ENCODE data around the gene KRT2. TPM values are rescaled to one million over a fixed set of nuclear protein-coding genes. Genes with fewer than 3 reads are reported as not detected.

Gene KRT2
- total and polyA plus RNA-seq, 2 of the 4 experiments (the other 2 are of a cell fraction) = not detected

GRCh38 chr12:52695039-52695438 lies 43.0 kb upstream of the KRT2 start:
- Histone ChIP-seq H3K14ac (replicated peaks; ENCODE audit: low read depth, low read length) (no peak overlapping the region), H2AK5ac (ENCODE audit: low read depth, low read length) (no peak overlapping the region), H3K79me1 (ENCODE audit: low read depth in 1 of 2, low read length in 2 of 2) (no peaks in the 10 kb centered on the region), H3K18ac (ENCODE audit: low read depth, low read length) (no peak overlapping the region), H3K23ac (ENCODE audit: low read depth, low read length) (no peak overlapping the region), H2AFZ (replicated peaks; ENCODE audit: low read length, poor library complexity) (no peak overlapping the region), H2BK5ac (ENCODE audit: low read depth, low read length, poor library complexity, severe bottlenecking) (no peak overlapping the region), H4K5ac (ENCODE audit: low read depth, low read length) (no peak overlapping the region), H3K27me3 (ENCODE audit: control insufficient read depth, insufficient read depth, low read length) (peaks cover 47% of the 10 kb centered on the region), H2BK120ac (ENCODE audit: low read depth, low read length) (no peak overlapping the region), H3K4me1 (ENCODE audit: control insufficient read depth, insufficient read depth, low read length) (peaks cover 2% of the 10 kb centered on the region; the same call in 1 of the 2 replicates), H3K56ac (ENCODE audit: extremely low read depth, insufficient read depth, low read length) (no peak overlapping the region), H2AK9ac (replicated peaks; ENCODE audit: low read depth, low read length, poor library complexity) (no peak overlapping the region), H3K9me3 (ENCODE audit: control insufficient read depth, insufficient read depth, low read length) (no peaks in the 10 kb centered on the region), H4K20me1 (ENCODE audit: insufficient read depth, low read length) (no peaks in the 10 kb centered on the region), H3K9ac (ENCODE audit: low read depth, low read length) (no peak overlapping the region), H2BK20ac (ENCODE audit: low read depth, low read length) (no peak overlapping the region), H3K4ac (ENCODE audit: low read depth, low read length) (no peak overlapping the region), H4K8ac (ENCODE audit: low read depth in 2 of 2, low read length in 2 of 2) (no peak overlapping the region), H3K9me1 (ENCODE audit: insufficient read depth, low read length) (no peaks in the 10 kb centered on the region; the same call in 1 of the 2 replicates), H3K36me3 (ENCODE audit: control insufficient read depth, insufficient read depth, low read length) (no peaks in the 10 kb centered on the region), H2BK15ac (ENCODE audit: low read depth, low read length) (no peak overlapping the region), H3K4me3 (ENCODE audit: insufficient read depth, low read depth, low read length) (no peak overlapping the region), H3K4me2 (ENCODE audit: low read depth, low read length) (no peak overlapping the region), H4K91ac (ENCODE audit: insufficient read depth, low read depth, low read length) (no peak overlapping the region), H3K27ac (ENCODE audit: insufficient read depth, low read length) (no peak overlapping the region)
- ATAC-seq (ENCODE audit: low read depth) = no peak
- ChIA-PET POLR2A (ENCODE audit: unreplicated experiment) (no interaction called here), CTCF (no interaction called here)
- no TSS peak for BruUV-seq (replicated peaks)
- in situ Hi-C loops (cut with MboI; ENCODE audit: low sequenced_read_pairs) = no loop called here
- TF ChIP-seq SMC3 (IDR thresholded peaks at IDR 0.05; ENCODE audit: low read depth, low read length) (no peak), POLR2A (IDR thresholded peaks at IDR 0.05; ENCODE audit: low read depth, low read length) (no peak)
- intact Hi-C loops (cut with micrococcal nuclease) = no loop called here
- no CpG with 5 or more reads among the region's 3 CpGs for WGBS, 2 experiments (ENCODE audit: extremely low coverage in 2 of 2, insufficient read length in 1 of 2)
- DNase-seq = no peak
- dilution Hi-C loops (cut with HindIII; ENCODE audit: low sequenced_read_pairs, unreplicated experiment) = no loop called here

Measured in IMR-90 (cell line).